HUDEP-2 (cell line): ENCODE measurements around the gene CRTC2.

Source experiments
- DNase-seq, 76 experiments: peaks; one replicate each; lab custom pipeline; 2025; ENCODE audit not compliant: unreplicated experiment in 76 of 76; lab: John Stamatoyannopoulos, UW

The CRTC2 gene

GRCh38 chr1:153951801-153952200 is 6.6 kb downstream of the CRTC2 start:
- no peak for DNase-seq

DNA sequence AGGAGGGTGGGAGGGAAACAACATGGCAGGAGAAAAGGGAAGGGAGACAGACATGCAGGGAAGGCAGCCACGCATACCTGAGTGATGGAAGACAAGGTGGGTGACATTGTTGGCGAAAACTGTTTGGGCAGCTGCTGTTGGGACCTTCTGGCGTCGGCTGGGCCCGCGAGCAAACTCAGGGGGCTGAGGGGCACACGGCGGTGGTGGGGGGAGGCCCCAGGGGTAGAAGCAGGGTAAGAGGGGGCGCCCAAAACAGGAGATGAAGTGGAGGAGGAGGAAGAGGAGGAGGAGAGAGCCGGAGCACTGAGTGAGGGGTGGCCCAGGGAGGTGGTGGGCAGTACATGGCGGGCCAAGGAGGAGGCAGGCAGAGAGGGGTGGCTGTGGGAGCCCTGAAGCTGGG is 7.2 kb downstream of the CRTC2 start:
- DNase-seq: no peak

DNA sequence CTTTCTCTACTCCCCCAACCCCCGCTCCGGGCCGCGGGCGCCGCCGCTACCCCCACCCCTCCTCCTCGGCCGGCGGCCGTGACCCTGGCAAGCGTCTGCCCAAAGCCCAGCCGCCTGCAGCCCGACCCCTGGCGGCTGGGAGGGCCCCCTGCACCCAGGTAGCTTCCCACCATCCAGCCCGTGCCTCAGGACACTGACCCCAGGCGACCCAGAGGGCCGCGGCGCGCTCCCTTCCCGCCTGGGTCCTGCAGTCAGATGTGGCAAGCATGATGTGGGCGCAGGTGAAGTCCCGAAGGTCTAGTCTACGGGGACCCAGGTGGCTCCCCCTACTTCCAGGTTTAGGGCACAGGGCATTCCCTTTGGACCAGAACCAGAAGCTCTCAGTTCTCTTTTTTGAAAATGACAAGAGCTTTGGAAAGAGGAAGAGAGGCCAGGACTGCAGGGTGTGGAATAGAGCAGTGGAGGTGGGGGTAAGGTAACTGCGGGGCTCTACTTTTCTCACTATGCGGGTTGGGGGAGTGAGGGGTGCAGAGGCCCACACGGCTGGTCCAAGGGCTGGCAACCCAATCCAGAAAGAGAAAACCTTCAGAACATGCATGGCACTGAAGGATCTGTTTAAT is 11.7 kb downstream of the CRTC2 start, which contains the start of gene DENND4B:
Gene DENND4B, minus strand, starts transcription at position 97 of the 620 bp plus-strand sequence. CDS start 2,344 bp downstream, outside the sequence.
- DNase-seq: peak in 69 of 76 experiments; percentile 9 to 81 (median 61)

GRCh38 chr1:153945795-153946621 is 12.4 kb downstream of the CRTC2 start:
- peak in 59 of 76 experiments; percentile 15 to 68 (median 45) for DNase-seq

DNA sequence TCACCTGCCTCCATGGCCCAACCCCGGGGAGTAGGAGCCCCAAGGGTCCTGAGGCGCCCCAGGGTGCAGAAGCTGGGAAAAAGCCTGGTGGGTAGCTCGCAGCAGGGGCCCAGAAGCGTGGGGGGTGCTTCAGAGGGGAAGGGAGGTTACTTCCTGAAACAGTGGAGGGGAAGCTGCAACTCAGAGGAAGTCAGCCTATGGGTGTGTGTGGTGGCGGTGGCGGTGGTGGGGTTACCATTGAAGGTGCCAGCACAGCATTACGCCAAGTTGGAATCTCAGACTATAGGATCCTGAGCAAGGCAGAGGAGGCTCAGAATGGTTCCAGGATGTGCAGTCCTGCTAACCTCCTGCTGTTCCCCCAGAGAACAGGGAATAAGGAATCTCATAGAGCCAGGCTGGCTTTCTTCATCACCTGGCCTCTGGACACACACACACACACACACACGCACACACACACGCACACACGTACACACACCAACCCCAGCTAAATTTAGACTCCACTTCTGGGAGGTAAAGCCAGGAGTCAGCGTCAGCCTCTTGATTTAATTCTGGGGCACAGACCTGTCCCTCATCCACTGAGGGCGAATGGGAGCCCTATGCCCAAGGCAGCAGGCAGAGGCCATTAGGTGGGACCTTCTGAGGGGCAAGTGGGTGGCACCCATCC is 13.1 kb downstream of the CRTC2 start:
- peak in 42 of 76 experiments; percentile 8 to 58 (median 34) for DNase-seq

GRCh38 chr1:153944827-153945117 is 13.6 kb downstream of the CRTC2 start:
- DNase-seq: no peak

- DNase-seq: no peak
Measured at GRCh38 chr1:153944005-153944826, 14.2 kb downstream of the CRTC2 start.

DNA sequence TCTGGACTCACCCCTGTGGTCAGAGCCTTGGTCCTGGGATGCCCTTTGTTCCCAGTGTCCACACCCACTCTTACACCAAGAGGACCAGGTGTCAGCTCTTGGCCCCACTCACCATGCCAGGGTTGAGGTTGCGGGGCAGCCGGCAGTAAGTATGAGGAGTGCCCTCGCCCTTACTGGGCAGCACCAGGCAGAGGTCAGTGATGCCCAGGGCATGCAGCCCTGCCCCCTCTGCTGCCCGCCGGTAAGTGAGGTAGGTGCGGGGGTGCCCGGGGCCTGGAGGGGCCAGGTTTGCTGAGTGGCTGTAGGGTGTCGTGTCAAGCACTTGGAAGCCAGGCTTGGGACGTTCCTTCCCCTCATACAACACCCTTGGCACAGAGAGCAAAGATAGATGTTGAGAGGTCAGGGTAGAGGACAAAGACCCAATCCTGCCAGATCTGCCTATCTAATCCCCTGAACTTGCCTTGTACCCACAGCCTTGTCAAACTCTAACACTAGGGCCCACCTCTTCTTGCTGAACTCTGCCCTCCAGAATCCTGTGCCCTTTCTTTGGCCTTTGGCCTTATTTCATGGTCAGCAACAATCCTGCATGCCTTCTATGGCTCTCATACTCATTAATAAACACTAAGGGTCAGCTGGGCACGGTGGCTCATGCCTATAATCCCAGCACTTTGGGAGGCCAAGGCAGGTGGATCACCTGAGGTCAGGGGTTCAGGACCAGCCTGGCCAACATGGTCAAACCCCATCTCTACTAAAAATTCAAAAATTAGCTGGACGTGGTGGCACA is 15.5 kb downstream of the CRTC2 start:
- no peak for DNase-seq

- no peak for DNase-seq
Measured at GRCh38 chr1:153941826-153942725, 16.3 kb downstream of the CRTC2 start.

DNA sequence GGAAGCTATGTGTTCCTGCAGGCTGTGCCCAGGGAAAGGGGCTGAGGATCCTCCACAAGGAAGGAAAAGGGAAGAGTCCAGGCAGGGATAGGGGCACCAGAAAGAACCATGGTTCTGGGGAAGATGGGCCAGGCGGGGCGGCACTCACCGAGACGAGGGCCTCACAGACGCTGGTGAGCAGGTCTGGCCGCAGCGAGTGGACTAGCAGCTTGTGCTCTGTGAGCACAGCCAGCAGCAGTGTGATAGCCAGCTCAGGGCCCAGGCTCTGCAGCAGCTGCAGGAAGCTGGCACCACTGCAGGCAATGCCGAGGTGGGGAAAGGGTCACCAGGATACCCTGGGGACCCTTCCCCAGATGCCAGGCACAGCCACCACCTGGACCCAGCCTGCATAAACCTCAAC is 17.7 kb downstream of the CRTC2 start:
- no peak for DNase-seq

DNA sequence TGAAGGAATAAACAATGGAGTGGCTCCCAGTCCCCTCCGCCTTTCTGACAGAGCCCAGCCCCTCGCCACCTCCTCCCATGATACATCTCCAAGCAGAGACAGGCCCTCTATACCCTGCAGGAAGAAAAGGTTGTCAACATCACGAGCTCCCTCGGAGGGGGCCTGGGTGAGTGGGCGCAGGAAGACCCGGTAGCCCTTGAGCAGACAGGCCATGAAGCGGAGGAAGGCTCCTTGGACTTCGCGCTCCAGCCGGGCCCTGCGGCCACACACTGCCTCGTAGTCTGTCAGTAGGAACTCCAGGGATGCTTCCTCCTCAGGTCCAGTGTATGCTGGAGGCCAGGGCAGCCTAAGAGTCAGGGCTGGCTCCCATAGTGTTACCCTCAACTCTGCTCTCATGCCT is 18.9 kb downstream of the CRTC2 start:
- DNase-seq: no peak

DNA sequence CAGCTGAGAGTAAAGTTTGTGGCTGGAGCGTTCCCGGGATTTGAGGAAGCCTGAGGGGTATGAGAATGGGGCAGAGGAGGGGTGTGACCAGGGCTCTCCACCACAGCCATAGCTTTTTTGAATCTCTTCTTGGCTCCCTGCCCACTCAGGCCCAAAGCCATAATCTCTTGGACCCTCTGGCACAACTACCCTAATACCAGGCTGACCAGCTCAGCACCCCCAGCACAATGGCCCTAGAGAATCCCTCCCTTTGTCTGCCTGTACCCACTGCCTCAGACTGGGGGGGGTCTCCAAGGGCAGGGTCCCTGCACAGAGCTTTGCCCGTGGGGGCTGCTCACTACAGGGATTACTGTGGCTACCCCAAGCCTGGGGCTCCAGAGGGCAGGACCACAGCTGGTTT is 19.4 kb downstream of the CRTC2 start:
- no peak for DNase-seq

DNA sequence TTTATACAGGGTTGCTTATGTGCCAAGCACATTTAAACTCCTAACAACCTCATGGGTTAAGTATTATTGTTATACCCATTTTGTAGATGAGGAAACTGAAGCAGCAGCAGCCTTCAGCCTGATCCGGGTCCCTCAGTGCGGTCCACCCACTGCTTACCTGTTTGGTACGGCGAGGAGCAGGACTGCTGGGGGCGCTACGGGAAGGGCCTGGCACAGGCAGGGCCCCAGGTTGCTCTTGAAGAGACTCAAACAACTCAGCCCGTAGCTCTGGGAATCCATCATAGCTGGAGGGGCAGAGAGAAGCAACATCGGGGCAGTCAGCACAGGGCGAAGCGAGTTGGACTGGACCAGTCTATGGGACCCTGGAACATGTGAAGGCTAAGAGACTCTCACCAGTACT is 21.1 kb downstream of the CRTC2 start:
- no peak for DNase-seq

DNA sequence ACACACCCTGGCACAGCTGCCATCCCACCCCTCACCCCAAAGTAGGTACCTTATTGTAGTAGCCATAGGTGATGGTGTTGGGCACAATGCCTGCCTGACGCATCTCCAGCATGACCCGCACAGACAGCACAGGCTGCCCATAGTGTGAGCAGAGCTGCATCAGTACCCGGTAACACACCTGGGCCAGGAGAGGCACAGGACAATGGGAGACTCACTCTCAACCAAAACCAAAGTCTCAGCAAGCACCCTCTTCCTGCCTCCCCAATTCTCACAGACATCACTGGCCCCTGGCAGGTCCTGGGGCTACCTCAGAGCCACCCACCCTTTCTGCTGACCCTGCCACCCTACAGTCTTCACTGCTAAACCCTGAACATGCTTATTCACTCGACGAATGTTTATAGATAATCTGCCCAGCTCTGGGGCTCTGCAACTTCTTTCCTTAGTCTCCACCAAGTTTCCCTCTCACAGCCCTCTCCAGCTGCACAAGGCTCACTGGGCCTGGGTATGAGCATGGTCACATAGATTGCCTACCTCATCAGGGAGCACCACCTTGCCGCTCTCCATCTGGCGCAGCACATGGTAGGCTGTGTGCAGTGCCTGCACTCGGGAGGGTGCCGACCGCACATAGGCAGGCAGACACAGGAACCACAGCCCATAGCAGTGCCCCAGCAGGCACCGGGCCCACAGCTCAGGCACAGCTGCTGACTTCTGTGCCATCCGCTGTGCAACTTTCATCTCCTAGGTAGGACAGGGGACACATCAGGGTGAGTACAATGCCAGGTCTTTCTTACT is 22.2 kb downstream of the CRTC2 start:
- no peak for DNase-seq

DNA sequence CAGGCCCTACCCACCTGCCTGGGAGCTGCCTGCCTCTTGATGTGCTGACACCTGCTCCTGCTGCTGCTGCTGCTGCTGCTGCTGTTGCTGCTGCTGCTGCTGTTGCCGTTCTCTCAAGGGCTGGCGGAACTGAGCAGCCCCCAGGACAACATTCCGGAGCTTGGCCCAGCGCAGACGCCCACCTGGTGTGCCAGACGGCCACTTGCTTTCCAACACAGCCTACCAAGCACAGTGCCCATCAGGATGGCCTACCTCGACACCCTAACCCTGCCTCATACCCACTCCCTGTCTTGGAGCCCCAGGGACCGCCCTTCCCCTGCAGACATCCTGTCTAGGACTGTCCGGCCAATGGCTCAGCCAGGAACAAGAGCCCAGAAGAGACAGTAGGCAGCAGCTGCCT is 23.7 kb downstream of the CRTC2 start:
- no peak for DNase-seq

DNA sequence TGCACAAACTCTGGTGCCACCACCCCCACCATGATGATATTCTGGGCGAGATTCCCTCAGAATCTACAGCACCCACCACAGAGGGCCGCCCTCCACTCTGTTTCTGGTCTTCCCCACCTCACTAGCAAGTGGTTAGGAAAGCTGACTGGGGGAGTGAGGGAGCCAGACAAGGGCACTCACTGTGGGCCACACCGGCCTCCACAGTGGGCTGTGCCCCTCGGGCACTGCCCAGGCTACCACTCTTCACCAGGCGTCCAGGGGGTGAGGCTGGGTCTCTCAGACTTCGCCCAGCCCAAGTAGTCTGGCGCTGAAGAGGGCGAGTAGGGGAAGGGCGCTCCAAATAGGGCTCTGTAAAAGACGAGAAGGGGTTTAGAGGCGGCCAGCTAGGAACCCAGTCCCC is 24.5 kb downstream of the CRTC2 start:
- no peak for DNase-seq

DNA sequence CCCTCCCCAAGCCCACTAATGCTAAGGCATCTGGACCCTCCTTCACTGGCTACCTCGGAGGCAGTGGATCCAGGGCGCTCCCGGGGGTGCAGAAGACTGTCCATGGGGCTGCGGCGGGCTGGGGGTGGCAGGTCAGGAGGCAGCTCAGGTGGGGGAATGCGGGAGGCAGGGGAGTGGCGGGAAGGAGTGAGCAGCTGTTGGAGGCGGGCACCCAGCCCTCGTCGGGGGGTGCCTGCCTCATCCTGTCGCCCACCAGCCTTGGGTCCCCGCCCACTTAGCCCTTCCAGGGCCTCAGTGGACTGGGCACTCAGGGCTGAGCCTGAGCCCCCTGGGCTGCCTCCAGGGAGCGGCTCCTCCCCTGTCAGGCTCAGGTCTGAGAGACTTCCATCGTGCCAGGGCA is 25.0 kb downstream of the CRTC2 start:
- no peak for DNase-seq
